CD14-positive monocyte (primary cell): ENCODE results near the gene NBAS. TPM values are rescaled to one million over a fixed set of nuclear protein-coding genes. Genes with fewer than 3 reads are reported as not detected.

ENCODE experiments used
- DNase-seq, 3 donors: peaks; one replicate each; pipeline ENCODE4 v3.0.0-alpha.2; 2011 to 2022
- H2AFZ ChIP-seq: 2 replicates; pipeline ENCODE4 v1.6.0; 2012; ENCODE audit warnings: mild to moderate bottlenecking, low read depth, low read length, inconsistent platforms; ENCODE audit not compliant: insufficient read depth, poor library complexity, severe bottlenecking
- H3K27ac ChIP-seq, 2 donors: 1 replicate in 1 of 2; 2 replicates in 1 of 2; pipeline ENCODE4 v1.5.1; 2012 to 2013; ENCODE audit warnings: low read length in 2 of 2, control low read depth in 1 of 2, inconsistent platforms in 1 of 2, low read depth in 1 of 2, mild to moderate bottlenecking in 1 of 2
- H3K27me3 ChIP-seq, 2 donors: one replicate each; pipeline versions ENCODE4 v1.6.0 to v1.6.1; 2011 to 2013; ENCODE audit warnings: low read length in 2 of 2; ENCODE audit not compliant: control insufficient read depth in 2 of 2, insufficient read depth in 2 of 2
- H3K36me3 ChIP-seq, 2 donors: replicated peaks in 1 of 2; 1 replicate in 1 of 2; 2 replicates in 1 of 2; pipeline versions ENCODE4 v1.5.1 to v1.6.1; 2012 to 2013; ENCODE audit warnings: low read length in 2 of 2, control low read depth in 1 of 2, inconsistent platforms in 1 of 2, mild to moderate bottlenecking in 1 of 2; ENCODE audit not compliant: insufficient read depth in 2 of 2, control insufficient read depth in 1 of 2
- H3K4me1 ChIP-seq, 2 donors: 1 replicate in 1 of 2; 2 replicates in 1 of 2; pipeline versions ENCODE4 v1.5.1 to v1.6.1; 2012 to 2013; ENCODE audit warnings: low read length in 2 of 2, control low read depth in 1 of 2, inconsistent platforms in 1 of 2, mild to moderate bottlenecking in 1 of 2, moderate library complexity in 1 of 2; ENCODE audit not compliant: insufficient read depth in 2 of 2, control insufficient read depth in 1 of 2
- H3K4me2 ChIP-seq: replicated peaks from 2 replicates; pipeline ENCODE3; 2012; ENCODE audit warnings: low read length, moderate library complexity, mild to moderate bottlenecking; ENCODE audit not compliant: poor library complexity, severe bottlenecking; ENCODE audit errors: extremely low read depth
- H3K4me3 ChIP-seq, 3 experiments: fragments of 200-600 bp in 1 of 3; sonication (generic) in 1 of 3; replicated peaks in 1 of 3; 1 replicate in 2 of 3; 2 replicates in 1 of 3; pipeline ENCODE4 v1.5.1; 2011 to 2013; ENCODE audit warnings: low read length in 3 of 3, mild to moderate bottlenecking in 3 of 3, control low read depth in 2 of 3, low read depth in 2 of 3, inconsistent platforms in 1 of 3, moderate library complexity in 1 of 3
- H3K79me2 ChIP-seq: 2 replicates; pipeline ENCODE4 v1.6.0; 2012; ENCODE audit warnings: mild to moderate bottlenecking, control low read depth, inconsistent platforms, low read length, moderate library complexity; ENCODE audit not compliant: insufficient read depth
- H3K9ac ChIP-seq: 2 replicates; pipeline ENCODE4 v1.6.0; 2017; ENCODE audit warnings: low read length, mild to moderate bottlenecking; ENCODE audit not compliant: insufficient read depth, poor library complexity, severe bottlenecking
- H3K9me3 ChIP-seq, 2 donors: replicated peaks in 1 of 2; 1 replicate in 1 of 2; 2 replicates in 1 of 2; pipeline versions ENCODE4 v1.5.1 to v1.6.1; 2012 to 2013; ENCODE audit warnings: low read length in 2 of 2, control low read depth in 1 of 2; ENCODE audit not compliant: control insufficient read depth in 1 of 2, insufficient read depth in 1 of 2
- H4K20me1 ChIP-seq: 2 replicates; pipeline ENCODE4 v1.6.0; 2012; ENCODE audit warnings: mild to moderate bottlenecking, low read length, control low read depth, moderate library complexity; ENCODE audit not compliant: insufficient read depth
- H3K27ac Mint-ChIP-seq, 7 donors: one replicate each; pipeline ENCODE4 v1.8.0; 2020; ENCODE audit warnings: mild to moderate bottlenecking in 7 of 7, mixed read lengths in 7 of 7, moderate library complexity in 6 of 7, inconsistent platforms in 2 of 7
- H3K27me3 Mint-ChIP-seq, 3 donors: one replicate each; pipeline ENCODE4 v1.8.0; 2021 to 2022; ENCODE audit warnings: low read depth in 3 of 3, mild to moderate bottlenecking in 3 of 3, mixed read lengths in 3 of 3, moderate library complexity in 3 of 3, inconsistent platforms in 1 of 3
- H3K36me3 Mint-ChIP-seq, 2 donors: one replicate each; pipeline ENCODE4 v1.8.0; 2020; ENCODE audit warnings: mixed read lengths in 2 of 2, inconsistent platforms in 1 of 2, mild to moderate bottlenecking in 1 of 2
- H3K4me1 Mint-ChIP-seq: one replicate; pipeline ENCODE4 v1.8.0; 2020; ENCODE audit warnings: mild to moderate bottlenecking, mixed read lengths
- H3K4me3 Mint-ChIP-seq, 2 donors: one replicate each; pipeline ENCODE4 v1.8.0; 2020; ENCODE audit warnings: mild to moderate bottlenecking in 2 of 2, mixed read lengths in 2 of 2, moderate library complexity in 1 of 2
- H3K9me3 Mint-ChIP-seq, 7 donors: one replicate each; pipeline ENCODE4 v1.8.0; 2020 to 2022; ENCODE audit warnings: mixed read lengths in 7 of 7, mild to moderate bottlenecking in 6 of 7, moderate library complexity in 6 of 7, inconsistent platforms in 2 of 7
- CTCF ChIP-seq: fragments of 200-600 bp; IDR thresholded peaks from one replicate; pipeline ENCODE4 v1.8.0; 2022; ENCODE audit warnings: antibody characterized with exemption, mild to moderate bottlenecking
- WGBS: methylation state at CpG from one replicate; pipeline ENCODE4 v1.1.5; 2013; ENCODE audit warnings: missing lambda C conversion rate; ENCODE audit not compliant: insufficient coverage; 5-methylcytosine and 5-hydroxymethylcytosine counted together
- intact Hi-C, 2 donors: fragments of 100-400 bp; cut with micrococcal nuclease; formaldehyde crosslinking; loops; one replicate each; pipeline versions ENCODE4 v1.15.0 to v1.15.1; 2023
- polyA plus RNA-seq, 3 donors: library from polyadenylated mRNA; depleted of rRNA in 1 of 3; unstranded in 2 of 3; stranded (reverse) in 1 of 3; fragments of 300-500 nt in 2 of 3; fragments of >200 nt in 1 of 3; fragmentation: Illumina TruSeq in 2 of 3; gene quantifications; 1 replicate in 2 of 3; 2 replicates in 1 of 3; pipeline ENCODE4 v1.2.3, GENCODE V29; 2012 to 2021

NBAS gene
- polyA plus RNA-seq, 3 donors, result 8.9 to 10.9 (median 8.9) TPM

- peaks cover 16 to 36% (median 28%) of the 10 kb centered on the region in 7 donors for H3K9me3 Mint-ChIP-seq
- no peak for TF ChIP-seq CTCF
- Histone ChIP-seq H3K79me2 (no peaks in the 10 kb centered on the region), H4K20me1 (no peaks in the 10 kb centered on the region), H3K4me1 (no peaks in the 10 kb centered on the region), H3K36me3 (peaks cover 2 to 28% of the 10 kb centered on the region in 2 donors), H3K4me2 (no peak overlapping the region), H3K9ac (no peak overlapping the region), H3K27me3 (no peaks in the 10 kb centered on the region), H3K9me3 (peaks cover 0 to 7% of the 10 kb centered on the region in 2 donors), H3K27ac (no peak overlapping the region), H2AFZ (no peak overlapping the region), H3K4me3 (no peak overlapping the region)
- no peak overlapping the region for H3K4me3 Mint-ChIP-seq
- no peaks in the 10 kb centered on the region for H3K27me3 Mint-ChIP-seq
- H3K36me3 Mint-ChIP-seq, result peaks cover 60 to 70% of the 10 kb centered on the region in 2 donors
- peaks cover 9% of the 10 kb centered on the region for H3K4me1 Mint-ChIP-seq
- 91% methylated on average over 5 of the region's 12 CpGs for WGBS
- DNase-seq, result no peak
- H3K27ac Mint-ChIP-seq, result peak overlapping the region in 1 of 7 donors; percentile 17
- intact Hi-C loops, result no loop called here
Measured at GRCh38 chr2:15316370-15316814, 244.7 kb downstream of the NBAS start.

GRCh38 chr2:15315411-15315810 is 245.7 kb downstream of the NBAS start:
- H3K27me3 ChIP-seq, result no peaks in the 10 kb centered on the region
- no peak overlapping the region for H3K27ac Mint-ChIP-seq
- H4K20me1 ChIP-seq, result no peaks in the 10 kb centered on the region
- H3K9me3 Mint-ChIP-seq, result peaks cover 16 to 32% (median 21%) of the 10 kb centered on the region in 7 donors
- intact Hi-C loops, result no loop called here
- no peaks in the 10 kb centered on the region for H3K79me2 ChIP-seq
- no peak overlapping the region for H3K4me3 Mint-ChIP-seq
- peaks cover 2 to 28% of the 10 kb centered on the region in 2 donors for H3K36me3 ChIP-seq
- H3K9ac ChIP-seq, result no peak overlapping the region
- no peaks in the 10 kb centered on the region for H3K4me1 ChIP-seq
- no CpG with 5 or more reads among the region's 1 CpG for WGBS
- H3K4me2 ChIP-seq, result no peak overlapping the region
- DNase-seq, result no peak
- H3K9me3 ChIP-seq, result peaks cover 0 to 7% of the 10 kb centered on the region in 2 donors
- H2AFZ ChIP-seq, result no peak overlapping the region
- peaks cover 16% of the 10 kb centered on the region for H3K4me1 Mint-ChIP-seq
- no peak overlapping the region for H3K4me3 ChIP-seq
- peaks cover 57 to 70% of the 10 kb centered on the region in 2 donors for H3K36me3 Mint-ChIP-seq
- TF ChIP-seq CTCF, result no peak
- H3K27me3 Mint-ChIP-seq, result no peaks in the 10 kb centered on the region
- H3K27ac ChIP-seq, result no peak overlapping the region
